H9 (cell line): ENCODE data around the gene GRK4. TPM values are rescaled to one million over a fixed set of nuclear protein-coding genes. Genes with fewer than 3 reads are reported as not detected.

Source experiments
- DNase-seq: peaks from one replicate; pipeline ENCODE4 v3.0.0-alpha.2; 2017
- H2AFZ ChIP-seq: one replicate; pipeline ENCODE4 v1.6.1; 2013; ENCODE audit warnings: mild to moderate bottlenecking, low read length, control low read depth, moderate library complexity
- H2AK5ac ChIP-seq: 2 replicates; pipeline ENCODE4 v1.6.1; 2013; ENCODE audit warnings: low read length, control low read depth, mixed read lengths; ENCODE audit not compliant: insufficient read length
- H2BK120ac ChIP-seq: one replicate; pipeline ENCODE4 v1.6.1; 2013; ENCODE audit warnings: low read depth, mild to moderate bottlenecking, low read length, control low read depth, inconsistent platforms; ENCODE audit not compliant: poor library complexity, severe bottlenecking
- H2BK12ac ChIP-seq: 2 replicates; pipeline ENCODE4 v1.6.1; 2013; ENCODE audit warnings: low read length, control low read depth, mixed read lengths, low read depth; ENCODE audit not compliant: insufficient read length
- H2BK15ac ChIP-seq: 2 replicates; pipeline ENCODE4 v1.6.1; 2013; ENCODE audit warnings: low read depth, low read length, control low read depth
- H2BK20ac ChIP-seq: one replicate; pipeline ENCODE4 v1.6.1; 2013; ENCODE audit warnings: low read depth, mild to moderate bottlenecking, low read length, control low read depth, inconsistent platforms; ENCODE audit not compliant: poor library complexity, severe bottlenecking
- H2BK5ac ChIP-seq: 2 replicates; pipeline ENCODE4 v1.6.1; 2013; ENCODE audit warnings: low read length, control low read depth, mixed read lengths; ENCODE audit not compliant: insufficient read length
- H3K14ac ChIP-seq: 2 replicates; pipeline ENCODE4 v1.6.1; 2013; ENCODE audit warnings: low read length, control low read depth; ENCODE audit not compliant: insufficient read depth
- H3K18ac ChIP-seq: 2 replicates; pipeline ENCODE4 v1.6.1; 2013; ENCODE audit warnings: low read depth, mild to moderate bottlenecking, mixed read lengths, low read length, control low read depth; ENCODE audit not compliant: insufficient read length
- H3K23ac ChIP-seq: 2 replicates; pipeline ENCODE4 v1.6.1; 2013; ENCODE audit warnings: low read length, control low read depth, mixed read lengths, low read depth; ENCODE audit not compliant: insufficient read length
- H3K23me2 ChIP-seq: 2 replicates; pipeline ENCODE4 v1.6.1; 2013; ENCODE audit warnings: low read depth, mild to moderate bottlenecking, mixed read lengths, low read length, control low read depth; ENCODE audit not compliant: insufficient read length, poor library complexity, severe bottlenecking
- H3K27ac ChIP-seq: 2 replicates; pipeline ENCODE4 v1.5.1; 2013; ENCODE audit warnings: low read length, control low read depth, mixed read lengths, low read depth; ENCODE audit not compliant: insufficient read length
- H3K27me3 ChIP-seq: 2 replicates; pipeline ENCODE4 v1.6.1; 2013; ENCODE audit warnings: low read length, control low read depth, inconsistent platforms; ENCODE audit not compliant: insufficient read depth
- H3K4ac ChIP-seq: 2 replicates; pipeline ENCODE4 v1.6.1; 2013; ENCODE audit warnings: low read depth, mild to moderate bottlenecking, control low read depth, inconsistent platforms, low read length, moderate library complexity
- H3K4me1 ChIP-seq: 2 replicates; pipeline ENCODE4 v1.6.1; 2013; ENCODE audit warnings: low read length, control low read depth, inconsistent platforms; ENCODE audit not compliant: insufficient read depth
- H3K4me2 ChIP-seq: 2 replicates; pipeline ENCODE4 v1.6.1; 2013; ENCODE audit warnings: low read length, control low read depth, mixed read lengths; ENCODE audit not compliant: insufficient read length, insufficient read depth
- H3K56ac ChIP-seq: 2 replicates; pipeline ENCODE4 v1.6.1; 2013; ENCODE audit warnings: low read depth, mild to moderate bottlenecking, mixed read lengths, low read length, control low read depth; ENCODE audit not compliant: insufficient read length
- H3K79me1 ChIP-seq: 2 replicates; pipeline ENCODE4 v1.6.1; 2013; ENCODE audit warnings: low read depth, mild to moderate bottlenecking, moderate library complexity, low read length, control low read depth, inconsistent platforms; ENCODE audit not compliant: insufficient read depth, poor library complexity, severe bottlenecking
- H3K79me2 ChIP-seq: 2 replicates; pipeline ENCODE4 v1.6.1; 2013; ENCODE audit warnings: low read length, control low read depth, inconsistent platforms; ENCODE audit not compliant: insufficient read depth
- H3K9ac ChIP-seq: 2 replicates; pipeline ENCODE4 v1.6.1; 2013; ENCODE audit warnings: low read length, control low read depth, mixed read lengths; ENCODE audit not compliant: insufficient read length; ENCODE audit errors: extremely low read depth
- H3K9me3 ChIP-seq: one replicate; pipeline ENCODE4 v1.6.1; 2013; ENCODE audit warnings: low read depth, low read length, inconsistent platforms; ENCODE audit not compliant: control insufficient read depth
- H3T11ph ChIP-seq: one replicate; pipeline ENCODE4 v1.6.1; 2013; ENCODE audit warnings: mild to moderate bottlenecking, low read length, control low read depth, inconsistent platforms
- H4K20me1 ChIP-seq: one replicate; pipeline ENCODE4 v1.6.1; 2013; ENCODE audit not compliant: control insufficient read depth, insufficient read length, insufficient read depth
- H4K5ac ChIP-seq: 2 replicates; pipeline ENCODE4 v1.6.1; 2013; ENCODE audit warnings: low read depth, mild to moderate bottlenecking, mixed read lengths, low read length, control low read depth; ENCODE audit not compliant: insufficient read length
- H4K8ac ChIP-seq: replicated peaks from 2 replicates; pipeline ENCODE4 v1.6.1; 2013; ENCODE audit warnings: low read length, control low read depth, mixed read lengths, low read depth; ENCODE audit not compliant: insufficient read length
- H4K91ac ChIP-seq: 2 replicates; pipeline ENCODE4 v1.6.1; 2013; ENCODE audit warnings: low read depth, mild to moderate bottlenecking, moderate library complexity, mixed read lengths, low read length, control low read depth; ENCODE audit not compliant: insufficient read length
- H3K27ac Mint-ChIP-seq, 3 experiments: 2 replicates in 2 of 3; 3 replicates in 1 of 3; pipeline ENCODE4 v1.8.0; 2020 to 2021; ENCODE audit warnings: mixed read lengths in 3 of 3, mild to moderate bottlenecking in 1 of 3, moderate library complexity in 1 of 3
- H3K27me3 Mint-ChIP-seq: 2 replicates; pipeline ENCODE4 v1.8.0; 2021; ENCODE audit warnings: low read depth, mild to moderate bottlenecking, moderate library complexity, mixed read lengths
- H3K36me3 Mint-ChIP-seq, 3 experiments: 2 replicates in 2 of 3; 3 replicates in 1 of 3; pipeline ENCODE4 v1.8.0; 2020 to 2021; ENCODE audit warnings: low read depth in 3 of 3, mixed read lengths in 3 of 3; ENCODE audit not compliant: insufficient read depth in 1 of 3
- H3K4me1 Mint-ChIP-seq, 2 experiments: 2 replicates each; pipeline ENCODE4 v1.8.0; 2020; ENCODE audit warnings: mixed read lengths in 2 of 2
- H3K4me3 Mint-ChIP-seq, 2 experiments: 2 replicates in 1 of 2; 3 replicates in 1 of 2; pipeline ENCODE4 v1.8.0; 2020 to 2021; ENCODE audit warnings: mild to moderate bottlenecking in 2 of 2, mixed read lengths in 2 of 2, moderate library complexity in 1 of 2
- H3K9me3 Mint-ChIP-seq, 2 experiments: 2 replicates in 1 of 2; 3 replicates in 1 of 2; pipeline ENCODE4 v1.8.0; 2020; ENCODE audit warnings: mild to moderate bottlenecking in 2 of 2, mixed read lengths in 2 of 2, moderate library complexity in 1 of 2
- WGBS: extraction: QIAGEN DNeasy Blood & Tissue Kit; methylation state at CpG from one replicate; pipeline ENCODE4 v1.1.7; 2013; ENCODE audit warnings: missing lambda C conversion rate, low lambda C conversion rate, mixed read lengths; ENCODE audit not compliant: insufficient read length; ENCODE audit errors: extremely low coverage; 5-methylcytosine and 5-hydroxymethylcytosine counted together
- total RNA-seq: library from RNA; stranded (reverse); gene quantifications from 2 replicates; pipeline ENCODE4 v1.2.1, GENCODE V29; 2021
- TF ChIP-seq, protein P1 (sequence below): fragments of 200-600 bp; sonication (generic); conservative IDR thresholded peaks from 3 replicates; pipeline ENCODE4 v1.8.0; 2021; ENCODE audit warnings: antibody characterized with exemption, mild to moderate bottlenecking

The GRK4 gene
- total RNA-seq, 1 experiment from 2014 or later = 4.8 TPM

GRCh38 chr4:3034231-3034630 lies 70.9 kb downstream of the GRK4 start:
- Histone ChIP-seq H2BK120ac (no peak overlapping the region), H3K4me2 (no peak overlapping the region), H2BK5ac (no peak overlapping the region), H2BK15ac (no peak overlapping the region), H3K18ac (no peak overlapping the region), H3K4me1 (no peaks in the 10 kb centered on the region; the same call in 1 of the 2 replicates), H2BK12ac (no peak overlapping the region), H3K4ac (no peak overlapping the region), H4K5ac (no peak overlapping the region), H3K56ac (no peak overlapping the region), H4K20me1 (no peaks in the 10 kb centered on the region), H2BK20ac (no peak overlapping the region), H4K8ac (no peak overlapping the region), H3K23ac (no peak overlapping the region), H3K79me1 (no peaks in the 10 kb centered on the region), H2AK5ac (no peak overlapping the region), H3K23me2 (no peaks in the 10 kb centered on the region), H3K79me2 (no peaks in the 10 kb centered on the region), H3K27ac (no peak overlapping the region), H3K9ac (no peak overlapping the region), H3K9me3 (no peaks in the 10 kb centered on the region), H4K91ac (no peak overlapping the region), H3K14ac (no peak overlapping the region), H3K27me3 (no peaks in the 10 kb centered on the region), H2AFZ (no peak overlapping the region), H3T11ph (no peak overlapping the region)
- no peak overlapping the region for H3K27ac Mint-ChIP-seq
- DNase-seq = no peak
- no CpG with 5 or more reads among the region's 8 CpGs for WGBS
- H3K36me3 Mint-ChIP-seq = no peaks in the 10 kb centered on the region; a peak in 1 of 7 replicates
- no peaks in the 10 kb centered on the region for H3K9me3 Mint-ChIP-seq
- TF ChIP-seq, protein P1, sequence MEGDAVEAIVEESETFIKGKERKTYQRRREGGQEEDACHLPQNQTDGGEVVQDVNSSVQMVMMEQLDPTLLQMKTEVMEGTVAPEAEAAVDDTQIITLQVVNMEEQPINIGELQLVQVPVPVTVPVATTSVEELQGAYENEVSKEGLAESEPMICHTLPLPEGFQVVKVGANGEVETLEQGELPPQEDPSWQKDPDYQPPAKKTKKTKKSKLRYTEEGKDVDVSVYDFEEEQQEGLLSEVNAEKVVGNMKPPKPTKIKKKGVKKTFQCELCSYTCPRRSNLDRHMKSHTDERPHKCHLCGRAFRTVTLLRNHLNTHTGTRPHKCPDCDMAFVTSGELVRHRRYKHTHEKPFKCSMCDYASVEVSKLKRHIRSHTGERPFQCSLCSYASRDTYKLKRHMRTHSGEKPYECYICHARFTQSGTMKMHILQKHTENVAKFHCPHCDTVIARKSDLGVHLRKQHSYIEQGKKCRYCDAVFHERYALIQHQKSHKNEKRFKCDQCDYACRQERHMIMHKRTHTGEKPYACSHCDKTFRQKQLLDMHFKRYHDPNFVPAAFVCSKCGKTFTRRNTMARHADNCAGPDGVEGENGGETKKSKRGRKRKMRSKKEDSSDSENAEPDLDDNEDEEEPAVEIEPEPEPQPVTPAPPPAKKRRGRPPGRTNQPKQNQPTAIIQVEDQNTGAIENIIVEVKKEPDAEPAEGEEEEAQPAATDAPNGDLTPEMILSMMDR = no peak
- H3K4me3 Mint-ChIP-seq = no peak overlapping the region
- H3K27me3 Mint-ChIP-seq = peaks cover 8% of the 10 kb centered on the region
- peaks cover 4 to 8% of the 10 kb centered on the region in 2 experiments; a peak in 3 of 4 replicates for H3K4me1 Mint-ChIP-seq
